ENCODE measurements around the gene TMEM108.

The TMEM108 gene

DNA sequence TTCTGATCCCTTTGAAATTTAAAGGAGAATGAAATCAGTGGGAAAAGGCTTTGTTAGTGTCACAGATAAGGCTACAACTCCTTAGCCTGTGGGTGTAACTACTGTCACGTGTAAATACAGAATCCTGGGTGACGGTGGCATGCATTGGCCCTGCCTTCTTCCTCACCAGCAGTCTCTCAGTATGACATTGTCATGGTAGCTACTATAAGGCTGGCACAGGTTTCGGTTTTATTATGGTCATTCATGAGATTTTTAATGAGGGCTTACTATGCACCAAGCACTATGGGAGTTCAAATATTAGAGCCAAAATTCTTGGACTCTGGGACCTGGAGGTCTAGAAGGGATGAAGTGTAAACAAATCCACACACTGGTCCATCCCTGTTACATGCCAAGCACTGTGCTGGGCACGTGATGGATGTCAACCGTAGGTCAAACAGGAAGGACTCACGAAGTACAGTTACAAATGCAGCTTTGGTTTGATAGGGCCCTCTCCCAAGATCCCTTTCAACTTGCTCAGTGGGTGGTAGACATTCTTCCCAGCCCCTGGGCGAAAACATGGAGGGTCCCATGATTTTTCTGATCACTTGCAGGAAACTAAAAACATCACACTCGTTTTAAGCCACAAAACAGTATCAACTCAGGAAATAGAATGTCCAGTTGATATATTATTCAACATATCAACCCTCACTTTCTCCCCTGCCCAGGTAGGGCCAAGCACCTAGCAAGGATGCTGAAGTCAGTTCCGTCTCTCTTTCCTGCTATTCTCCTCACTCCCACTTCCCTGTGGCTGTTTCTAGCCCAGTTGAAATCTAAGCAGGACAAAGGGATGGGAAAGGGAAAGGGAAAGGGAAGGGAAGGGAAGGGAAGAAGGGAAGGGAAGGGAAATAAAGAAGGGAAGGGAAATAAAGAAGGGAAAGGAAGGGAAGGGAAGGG lies 387.0 kb downstream of the TMEM108 start:
- no peak for DNase-seq (ENCODE audit: low spot score)

DNA sequence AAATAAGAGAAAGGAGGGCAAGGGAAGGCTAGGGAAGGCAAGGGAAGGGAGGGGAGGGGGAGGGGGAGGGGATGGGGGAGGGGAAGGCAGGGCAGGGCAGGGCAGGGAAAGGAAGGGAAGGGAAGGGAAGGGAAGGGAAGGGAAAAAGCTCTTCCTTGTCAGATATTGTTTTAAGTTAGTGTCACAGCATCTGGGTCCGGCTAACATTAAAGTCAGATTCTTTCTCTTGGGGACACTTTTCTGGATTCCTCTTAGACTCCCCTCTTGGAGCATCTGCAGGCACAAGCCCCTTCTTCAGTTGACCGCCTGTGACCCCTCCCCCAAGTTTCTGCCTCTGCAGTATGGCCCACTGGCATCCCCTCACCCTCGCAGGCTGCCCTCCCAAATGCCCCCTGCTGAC lies 387.7 kb downstream of the TMEM108 start:
- no peak for DNase-seq (ENCODE audit: low spot score)

DNA sequence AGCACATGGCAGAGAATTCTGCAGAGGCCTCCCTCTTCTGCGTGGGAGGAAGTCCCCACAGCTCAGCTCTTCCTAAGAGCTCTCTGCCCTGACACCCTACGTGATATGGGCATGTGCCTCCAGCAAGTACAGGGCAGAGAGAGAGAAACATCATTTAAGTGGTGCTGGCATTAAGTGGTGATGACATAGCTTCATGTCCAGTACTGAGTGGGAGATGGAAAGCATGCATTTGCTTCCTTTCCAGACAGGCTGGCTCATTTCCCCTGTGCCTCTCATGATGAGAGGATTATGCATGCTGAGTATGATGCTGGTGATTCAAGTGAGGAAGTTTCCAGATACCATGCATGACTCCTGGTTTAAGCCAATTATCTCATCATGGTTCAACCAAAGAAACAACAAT lies 388.5 kb downstream of the TMEM108 start:
- no peak for DNase-seq (ENCODE audit: low spot score)

DNA sequence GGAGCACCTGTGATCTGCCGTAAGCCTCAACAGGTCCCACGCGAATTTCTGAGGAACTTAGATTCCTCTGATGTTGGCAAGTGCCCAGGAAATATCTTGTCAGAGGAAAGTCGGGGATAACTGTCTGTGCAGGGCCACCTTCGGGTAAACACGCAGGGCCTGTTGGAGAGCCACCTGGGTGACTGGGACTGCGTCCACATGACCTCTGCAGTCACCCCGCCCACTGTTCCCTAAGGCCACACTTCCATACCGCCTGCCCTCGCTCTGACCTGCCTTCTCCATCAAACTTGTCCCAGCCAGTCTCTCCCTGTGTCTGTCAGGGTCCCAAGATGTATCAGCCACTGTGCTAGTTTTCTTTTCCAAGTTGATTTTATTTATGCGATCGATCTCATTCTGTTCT lies 390.4 kb downstream of the TMEM108 start:
- DNase-seq (ENCODE audit: low spot score): no peak

DNA sequence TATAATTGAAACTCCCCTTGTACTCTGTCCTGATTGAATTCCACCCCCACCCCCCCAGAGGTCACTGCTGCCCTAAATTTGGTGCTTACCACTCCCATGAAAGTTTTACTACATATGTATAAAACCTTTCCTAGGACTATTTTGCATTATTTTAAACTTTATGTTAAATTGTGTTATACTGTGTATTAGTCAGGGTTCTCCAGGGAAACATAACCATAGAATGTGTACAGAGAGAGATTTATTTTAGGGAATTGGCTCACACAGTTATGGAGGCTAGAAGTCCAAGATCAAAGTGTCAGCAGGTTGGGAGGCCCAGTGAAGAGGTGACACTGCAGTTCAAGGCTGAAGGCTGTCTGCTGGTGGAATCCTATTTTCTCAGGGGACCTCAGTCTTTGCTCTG lies 390.9 kb downstream of the TMEM108 start:
- no peak for DNase-seq (ENCODE audit: low spot score)

DNA sequence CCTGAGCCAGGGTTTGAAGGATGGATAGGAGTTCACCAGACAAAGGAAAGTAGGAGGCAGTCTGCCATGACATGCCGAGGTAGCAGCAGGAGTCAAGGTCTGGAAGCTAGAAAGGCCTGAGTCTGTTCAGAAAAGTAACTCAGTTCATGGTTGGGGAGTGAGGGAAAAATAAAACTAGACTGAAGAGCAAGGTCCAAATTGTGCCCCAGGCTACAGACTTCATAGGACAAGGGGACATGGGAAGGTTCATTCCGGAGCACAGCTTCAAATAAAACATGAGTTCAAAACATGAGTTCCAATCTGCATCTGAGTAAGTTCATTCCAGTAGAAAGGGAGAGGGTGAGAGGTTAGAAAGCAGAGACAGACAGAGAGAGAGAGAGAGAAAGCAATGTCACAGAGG lies 401.4 kb downstream of the TMEM108 start:
- DNase-seq (ENCODE audit: low spot score): no peak

DNA sequence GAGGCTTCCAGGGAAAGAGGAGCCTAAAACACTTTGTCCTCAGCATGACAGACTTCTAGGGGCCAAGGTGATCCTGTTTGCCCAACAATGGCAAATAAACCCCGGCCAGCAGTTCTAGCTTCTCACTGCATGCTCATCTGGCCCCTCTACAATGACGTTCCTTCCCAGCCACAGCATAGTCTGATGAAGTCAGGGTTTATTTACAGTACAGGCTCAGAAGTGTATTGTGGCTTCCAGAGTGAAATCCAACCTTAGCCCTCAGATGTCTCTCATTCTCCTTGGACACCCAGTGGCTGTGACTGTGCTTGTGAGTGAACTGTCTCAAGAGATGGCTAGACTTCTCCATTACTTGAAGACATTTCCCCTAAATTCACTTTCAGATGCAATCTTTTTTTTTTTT lies 402.5 kb downstream of the TMEM108 start:
- no peak for DNase-seq (ENCODE audit: low spot score)

DNA sequence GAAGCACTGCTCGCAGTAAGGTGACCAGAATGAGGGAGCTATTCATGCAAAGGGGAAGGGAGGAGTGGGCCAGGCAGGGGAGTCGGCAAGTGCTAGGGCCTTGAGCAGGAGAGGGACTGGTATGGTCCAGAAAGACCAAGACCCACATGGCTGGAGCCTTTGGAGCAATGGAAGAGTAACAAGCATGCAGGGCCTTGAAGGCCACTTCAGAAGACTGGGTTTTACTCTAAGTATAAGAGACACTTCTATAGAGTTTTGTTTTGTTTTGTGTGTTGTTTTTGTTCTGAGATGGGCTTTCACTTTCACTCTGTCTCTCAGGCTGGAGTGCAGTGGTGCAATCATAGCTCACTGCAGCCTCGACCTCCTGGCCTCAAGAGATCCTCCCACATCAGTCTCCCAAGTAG lies 403.7 kb downstream of the TMEM108 start:
- DNase-seq (ENCODE audit: low spot score): no peak

DNA sequence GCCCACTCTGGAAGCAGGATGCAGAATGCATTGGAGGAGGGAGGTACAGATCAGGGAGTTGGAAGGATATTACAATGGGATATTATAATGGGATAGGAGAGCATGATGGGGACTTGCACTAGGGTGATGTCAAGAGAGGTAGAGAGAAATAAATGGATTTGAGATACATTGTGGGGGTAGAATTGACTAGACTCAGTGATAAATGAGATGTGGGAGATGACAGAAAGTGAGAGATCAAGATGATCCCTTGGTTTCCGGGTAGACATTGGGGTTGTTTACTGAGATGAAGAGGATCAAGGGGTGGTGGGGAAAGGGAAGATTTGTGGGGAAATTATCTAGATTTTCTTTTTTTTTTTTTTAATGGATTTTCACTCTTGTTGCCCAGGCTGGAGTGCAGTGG lies 404.3 kb downstream of the TMEM108 start:
- DNase-seq (ENCODE audit: low spot score): no peak

DNA sequence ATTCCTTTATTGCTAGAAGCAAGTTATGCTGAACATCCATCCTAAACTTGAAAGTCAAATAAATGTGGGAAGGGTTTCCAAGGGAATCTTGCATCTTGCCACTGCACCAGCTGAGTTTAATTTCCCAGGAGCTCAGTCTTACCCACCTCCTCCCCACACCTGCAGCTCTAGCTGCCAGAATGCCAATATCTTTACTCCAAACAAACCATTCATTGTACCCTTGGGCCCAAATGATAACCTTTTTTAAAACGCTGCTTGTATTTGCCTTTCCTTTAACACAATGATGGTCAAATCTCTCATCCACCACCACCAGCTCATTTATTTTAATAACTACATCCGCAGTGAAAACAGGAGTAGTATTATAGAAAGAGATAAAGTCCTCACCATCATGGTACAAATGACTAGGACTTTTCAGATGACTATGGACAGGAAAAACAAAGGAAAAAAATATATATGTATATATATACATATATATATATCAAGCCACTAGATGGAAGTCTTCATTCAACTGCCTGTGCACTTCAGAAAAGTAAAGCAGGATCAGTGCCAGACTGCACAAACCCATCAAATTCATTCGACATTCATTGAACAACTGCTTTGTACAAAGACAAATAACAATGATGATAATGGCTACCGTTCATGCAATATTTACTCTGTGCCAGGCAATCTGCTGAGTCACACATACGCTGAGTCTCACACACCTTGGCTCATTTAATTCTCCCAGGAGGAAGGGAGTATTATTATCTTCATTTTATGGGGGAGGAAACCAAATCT lies 405.6 kb downstream of the TMEM108 start:
- DNase-seq (ENCODE audit: low spot score): no peak

DNA sequence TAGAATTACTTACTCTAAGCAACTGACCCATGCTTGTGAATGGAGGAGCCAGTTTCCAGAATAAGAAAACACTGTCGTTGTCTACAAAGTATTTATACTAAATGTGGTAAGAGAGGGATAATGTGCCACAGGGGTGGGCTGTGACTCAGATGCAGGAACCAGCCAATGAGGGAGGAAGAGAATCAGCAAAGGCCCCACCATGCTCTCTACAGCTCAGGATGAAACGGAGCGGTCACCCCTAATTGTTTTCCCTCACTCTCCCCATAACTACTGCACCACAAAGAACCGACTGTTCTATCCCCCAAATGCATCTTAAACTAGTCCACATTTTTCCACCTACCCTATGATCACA lies 406.2 kb downstream of the TMEM108 start:
- DNase-seq (ENCODE audit: low spot score): no peak

DNA sequence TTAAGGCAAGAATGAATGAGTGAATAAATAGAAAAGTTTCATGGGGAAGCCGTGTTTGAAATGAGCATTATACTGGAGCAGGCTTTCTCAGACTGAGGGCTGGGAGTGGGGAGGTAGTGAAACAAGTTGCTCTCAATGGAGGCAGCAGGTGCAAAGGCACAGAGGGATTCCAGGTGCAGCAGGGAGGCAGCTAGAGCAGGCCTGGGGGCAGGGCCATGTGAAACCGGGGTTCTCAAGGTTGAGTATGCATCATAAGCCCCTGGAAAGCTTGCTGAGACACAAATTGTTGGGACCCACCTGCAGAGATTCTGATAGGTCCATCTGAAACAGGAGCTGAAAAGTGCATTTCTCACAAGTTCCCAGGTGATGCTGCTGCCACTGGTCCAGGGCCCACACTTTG lies 406.9 kb downstream of the TMEM108 start:
- DNase-seq (ENCODE audit: low spot score): no peak
